ENCODE data around the gene MYH11. TPM values are rescaled to one million over a fixed set of nuclear protein-coding genes. Genes with fewer than 3 reads are reported as not detected.
A peak's percentile ranks its signal among the peaks of the same experiment; 100 is the strongest.
"Not testable (repeated sequence)": the region's sequence is repeated elsewhere in the genome, so short reads cannot be mapped to it uniquely, and the experiment has no call there.

Gene MYH11
- total RNA-seq, 2 donors from 2014 or later = 0.09 to 0.29 TPM

DNA sequence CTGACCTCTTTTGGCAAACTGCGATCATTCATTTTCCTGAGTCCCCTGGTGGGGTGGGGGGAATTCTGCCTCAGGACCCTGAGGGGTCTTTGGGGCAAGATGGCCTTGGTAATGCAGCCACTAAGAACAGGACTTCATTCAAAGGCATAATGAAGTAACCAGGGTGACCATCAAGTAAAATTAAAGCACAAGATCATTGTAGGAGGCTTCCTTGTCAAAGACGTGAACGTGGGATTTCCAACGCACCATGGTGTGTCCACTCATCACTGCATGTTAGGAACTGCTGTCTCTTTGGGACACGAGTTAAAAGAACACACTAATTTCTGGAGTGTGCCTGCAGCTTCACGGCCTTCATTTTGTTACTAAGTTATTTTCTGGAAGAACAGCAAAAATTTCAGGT is 155.5 kb downstream of the MYH11 start:
- Histone ChIP-seq H3K4me3 (ENCODE audit: low read length) (no peak overlapping the region), H3K9ac (ENCODE audit: extremely low read depth, low read length, poor library complexity, severe bottlenecking) (no peak overlapping the region), H3K36me3 (ENCODE audit: control insufficient read depth, insufficient read depth, low read length) (peaks cover 37% of the 10 kb centered on the region), H3K4me1 (ENCODE audit: control insufficient read depth, insufficient read depth, low read length) (no peaks in the 10 kb centered on the region), H3K9me3 (ENCODE audit: control insufficient read depth, low read length) (no peaks in the 10 kb centered on the region), H3K27ac (ENCODE audit: low read depth, low read length) (no peak overlapping the region), H3K27me3 (ENCODE audit: control insufficient read depth, insufficient read depth, low read length, poor library complexity, severe bottlenecking) (no peaks in the 10 kb centered on the region)
- no peaks in the 10 kb centered on the region for H3K27me3 Mint-ChIP-seq (ENCODE audit: insufficient read depth)
- H3K36me3 Mint-ChIP-seq (ENCODE audit: low read depth) = peaks cover 47% of the 10 kb centered on the region
- H3K4me3 Mint-ChIP-seq = no peak overlapping the region
- TF ChIP-seq, protein P1, sequence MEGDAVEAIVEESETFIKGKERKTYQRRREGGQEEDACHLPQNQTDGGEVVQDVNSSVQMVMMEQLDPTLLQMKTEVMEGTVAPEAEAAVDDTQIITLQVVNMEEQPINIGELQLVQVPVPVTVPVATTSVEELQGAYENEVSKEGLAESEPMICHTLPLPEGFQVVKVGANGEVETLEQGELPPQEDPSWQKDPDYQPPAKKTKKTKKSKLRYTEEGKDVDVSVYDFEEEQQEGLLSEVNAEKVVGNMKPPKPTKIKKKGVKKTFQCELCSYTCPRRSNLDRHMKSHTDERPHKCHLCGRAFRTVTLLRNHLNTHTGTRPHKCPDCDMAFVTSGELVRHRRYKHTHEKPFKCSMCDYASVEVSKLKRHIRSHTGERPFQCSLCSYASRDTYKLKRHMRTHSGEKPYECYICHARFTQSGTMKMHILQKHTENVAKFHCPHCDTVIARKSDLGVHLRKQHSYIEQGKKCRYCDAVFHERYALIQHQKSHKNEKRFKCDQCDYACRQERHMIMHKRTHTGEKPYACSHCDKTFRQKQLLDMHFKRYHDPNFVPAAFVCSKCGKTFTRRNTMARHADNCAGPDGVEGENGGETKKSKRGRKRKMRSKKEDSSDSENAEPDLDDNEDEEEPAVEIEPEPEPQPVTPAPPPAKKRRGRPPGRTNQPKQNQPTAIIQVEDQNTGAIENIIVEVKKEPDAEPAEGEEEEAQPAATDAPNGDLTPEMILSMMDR (conservative IDR thresholded peaks at IDR 0.05) = no peak
- H3K9me3 Mint-ChIP-seq = no peaks in the 10 kb centered on the region
- no peaks in the 10 kb centered on the region for H3K4me1 Mint-ChIP-seq
- H3K27ac Mint-ChIP-seq = peak overlapping the region; percentile 68
- DNase-seq = no peak
- WGBS, 2 experiments (ENCODE audit: insufficient coverage in 1 of 2, insufficient read length in 1 of 2) = 94 to 96% methylated on average over 6 of the region's 6 CpGs

DNA sequence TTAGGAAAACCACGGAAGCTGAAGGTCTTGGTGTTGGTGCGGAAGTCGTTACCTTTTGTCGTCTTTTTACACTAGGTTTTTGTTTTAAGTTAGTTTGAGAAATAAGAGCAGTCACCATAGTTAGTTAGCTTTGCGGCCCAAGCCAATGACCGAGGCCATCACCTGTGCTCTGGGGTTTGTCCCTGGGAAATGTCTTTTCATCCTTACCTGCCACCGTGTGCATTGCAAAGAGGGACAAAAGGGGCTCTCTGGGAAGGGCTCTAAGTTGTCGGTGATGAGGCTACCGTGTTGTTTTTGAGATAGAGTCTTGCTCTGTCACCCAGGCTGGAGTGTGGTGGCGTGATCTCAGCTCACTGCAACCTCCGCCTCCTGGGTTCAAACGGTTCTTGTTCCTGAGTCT is 157.0 kb downstream of the MYH11 start:
- Mint-ChIP-seq H3K27ac (no peak overlapping the region), H3K27me3 (ENCODE audit: insufficient read depth) (no peaks in the 10 kb centered on the region), H3K36me3 (ENCODE audit: low read depth) (peaks cover 55% of the 10 kb centered on the region), H3K9me3 (no peaks in the 10 kb centered on the region), H3K4me1 (no peaks in the 10 kb centered on the region), H3K4me3 (no peak overlapping the region)
- 94 to 96% methylated on average over 8 to 12 of the region's 12 CpGs for WGBS, 2 experiments (ENCODE audit: insufficient coverage in 1 of 2, insufficient read length in 1 of 2)
- Histone ChIP-seq H3K4me1 (ENCODE audit: control insufficient read depth, insufficient read depth, low read length) (no peaks in the 10 kb centered on the region), H3K27me3 (ENCODE audit: control insufficient read depth, insufficient read depth, low read length, poor library complexity, severe bottlenecking) (no peaks in the 10 kb centered on the region), H3K4me3 (ENCODE audit: low read length) (no peak overlapping the region), H3K27ac (ENCODE audit: low read depth, low read length) (no peak overlapping the region), H3K9me3 (ENCODE audit: control insufficient read depth, low read length) (no peaks in the 10 kb centered on the region), H3K9ac (ENCODE audit: extremely low read depth, low read length, poor library complexity, severe bottlenecking) (no peak overlapping the region), H3K36me3 (ENCODE audit: control insufficient read depth, insufficient read depth, low read length) (peaks cover 50% of the 10 kb centered on the region)
- TF ChIP-seq, protein P1 (conservative IDR thresholded peaks at IDR 0.05) = no peak
- no peak for DNase-seq

DNA sequence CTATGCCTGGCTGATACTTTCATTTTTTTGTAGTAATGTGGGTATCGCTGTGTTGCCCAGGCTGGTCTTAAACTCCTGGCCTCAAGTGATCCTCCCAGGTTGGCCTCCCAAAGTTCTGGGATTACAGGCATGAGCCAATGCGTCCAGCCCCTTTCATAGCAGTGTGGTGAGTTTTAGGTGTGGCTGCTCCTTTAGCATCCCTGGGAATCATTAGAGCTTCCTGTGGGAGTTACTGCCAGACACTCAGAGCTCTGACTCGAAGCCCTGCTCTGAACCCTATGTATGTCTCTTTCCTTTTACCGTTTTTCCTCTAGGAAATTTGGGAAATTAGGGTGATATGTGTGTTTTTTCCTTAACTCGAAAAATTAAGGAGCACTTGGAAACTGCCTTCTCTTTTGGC is 162.3 kb downstream of the MYH11 start:
- Histone ChIP-seq H3K27me3 (ENCODE audit: control insufficient read depth, insufficient read depth, low read length, poor library complexity, severe bottlenecking) (no peaks in the 10 kb centered on the region), H3K36me3 (ENCODE audit: control insufficient read depth, insufficient read depth, low read length) (peaks cover 72% of the 10 kb centered on the region), H3K27ac (ENCODE audit: low read depth, low read length) (no peak overlapping the region), H3K9me3 (ENCODE audit: control insufficient read depth, low read length) (no peaks in the 10 kb centered on the region), H3K9ac (ENCODE audit: extremely low read depth, low read length, poor library complexity, severe bottlenecking) (no peak overlapping the region), H3K4me1 (ENCODE audit: control insufficient read depth, insufficient read depth, low read length) (no peaks in the 10 kb centered on the region), H3K4me3 (ENCODE audit: low read length) (no peak overlapping the region)
- Mint-ChIP-seq H3K27ac (no peak overlapping the region), H3K27me3 (ENCODE audit: insufficient read depth) (no peaks in the 10 kb centered on the region), H3K4me3 (no peak overlapping the region), H3K36me3 (ENCODE audit: low read depth) (peaks cover 71% of the 10 kb centered on the region), H3K4me1 (no peaks in the 10 kb centered on the region), H3K9me3 (no peaks in the 10 kb centered on the region)
- WGBS, 2 experiments (ENCODE audit: insufficient coverage in 1 of 2, insufficient read length in 1 of 2) = 92 to 94% methylated on average over 2 to 5 of the region's 5 CpGs
- DNase-seq = no peak
- TF ChIP-seq, protein P1 (conservative IDR thresholded peaks at IDR 0.05) = no peak

DNA sequence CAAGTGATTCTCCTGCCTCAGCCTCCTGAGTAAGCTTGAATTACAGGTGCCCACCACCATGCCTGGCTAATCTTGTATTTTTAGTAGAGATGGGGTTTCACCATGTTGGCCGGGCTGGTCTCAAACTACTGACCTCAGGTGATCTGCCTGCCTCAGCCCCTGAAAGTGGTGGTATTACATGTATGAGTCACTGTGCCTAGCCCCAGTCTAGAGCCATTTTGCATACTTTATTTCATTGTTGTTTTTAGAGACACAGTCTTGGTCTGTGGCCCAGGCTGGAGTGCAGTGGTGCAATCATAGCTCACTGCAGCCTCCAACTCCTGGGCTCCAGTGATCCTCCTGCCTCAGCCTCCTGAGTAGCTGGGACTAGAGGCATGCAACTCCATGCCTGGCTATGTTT is 164.3 kb downstream of the MYH11 start:
- WGBS, 2 experiments (ENCODE audit: insufficient coverage in 1 of 2, insufficient read length in 1 of 2) = 88% methylated on average over 1 of the region's 1 CpG
- not testable (repeated sequence) for DNase-seq, H3K4me1 Mint-ChIP-seq

More for the DNA sequence above, 164.3 kb downstream of the MYH11 start:
- not testable (repeated sequence) for H3K27me3 ChIP-seq (ENCODE audit: control insufficient read depth, insufficient read depth, low read length, poor library complexity, severe bottlenecking); H3K4me1 ChIP-seq (ENCODE audit: control insufficient read depth, insufficient read depth, low read length); H3K27me3 Mint-ChIP-seq (ENCODE audit: insufficient read depth); H3K9me3 ChIP-seq (ENCODE audit: control insufficient read depth, low read length); H3K4me3 Mint-ChIP-seq; H3K9ac ChIP-seq (ENCODE audit: extremely low read depth, low read length, poor library complexity, severe bottlenecking); H3K27ac Mint-ChIP-seq; H3K4me3 ChIP-seq (ENCODE audit: low read length); H3K27ac ChIP-seq (ENCODE audit: low read depth, low read length); H3K9me3 Mint-ChIP-seq
- H3K36me3 Mint-ChIP-seq (ENCODE audit: low read depth) = peaks cover 74% of the 10 kb centered on the region
- peaks cover 73% of the 10 kb centered on the region for H3K36me3 ChIP-seq (ENCODE audit: control insufficient read depth, insufficient read depth, low read length)
